IPS-11a (cell line): ENCODE data around the gene USP17L29.
"Not testable (repeated sequence)": the region's sequence is repeated elsewhere in the genome, so short reads cannot be mapped to it uniquely, and the experiment has no call there.

Experiments used
- H3K4me3 ChIP-seq: one replicate; pipeline ENCODE4 v1.5.1; 2013; ENCODE audit warnings: low read depth, low read length, control low read depth

The USP17L29 gene

GRCh38 chr4:9353338-9353737 lies at the start of gene USP17L29:
Gene USP17L29, plus strand, starts transcription at chr4:9353638. Its CDS starts 0 bp downstream, at chr4:9353638.
- H3K4me3 ChIP-seq = not testable (repeated sequence)

GRCh38 chr4:9324191-9324590 lies 29.2 kb upstream of the USP17L29 start:
- H3K4me3 ChIP-seq = not testable (repeated sequence)

- not testable (repeated sequence) for H3K4me3 ChIP-seq
Observed at GRCh38 chr4:9324865-9325264, 28.6 kb upstream of the USP17L29 start, which contains the start of gene USP17L24. Gene USP17L24, plus strand, starts transcription at chr4:9325165. Its CDS starts 0 bp downstream, at chr4:9325165.

GRCh38 chr4:9329611-9330010 lies 23.8 kb upstream of the USP17L29 start, which contains the start of gene USP17L25:
Gene USP17L25, plus strand, starts transcription at chr4:9329911. Its CDS starts 0 bp downstream, at chr4:9329911.
- H3K4me3 ChIP-seq = not testable (repeated sequence)

GRCh38 chr4:9334358-9334757 lies 19.1 kb upstream of the USP17L29 start, which contains the start of gene USP17L26:
Gene USP17L26, plus strand, starts transcription at chr4:9334658. Its CDS starts 0 bp downstream, at chr4:9334658.
- not testable (repeated sequence) for H3K4me3 ChIP-seq

GRCh38 chr4:9339103-9339502 lies 14.3 kb upstream of the USP17L29 start, which contains the start of gene USP17L5:
Gene USP17L5, plus strand, starts transcription at chr4:9339403. Its CDS starts 0 bp downstream, at chr4:9339403.
- not testable (repeated sequence) for H3K4me3 ChIP-seq

- not testable (repeated sequence) for H3K4me3 ChIP-seq
Observed at GRCh38 chr4:9343848-9344247, 9.6 kb upstream of the USP17L29 start, which contains the start of gene USP17L27. Gene USP17L27, plus strand, starts transcription at chr4:9344148. Its CDS starts 0 bp downstream, at chr4:9344148.

GRCh38 chr4:9348593-9348992 lies 4.8 kb upstream of the USP17L29 start, which contains the start of gene USP17L28:
Gene USP17L28, plus strand, starts transcription at chr4:9348893. Its CDS starts 0 bp downstream, at chr4:9348893.
- not testable (repeated sequence) for H3K4me3 ChIP-seq

GRCh38 chr4:9350866-9351265 lies 2.6 kb upstream of the USP17L29 start:
- not testable (repeated sequence) for H3K4me3 ChIP-seq

- not testable (repeated sequence) for H3K4me3 ChIP-seq
Observed at GRCh38 chr4:9362829-9363228, 9.4 kb downstream of the USP17L29 start, which contains the start of gene USP17L30. Gene USP17L30, plus strand, starts transcription at chr4:9363129. Its CDS starts 0 bp downstream, at chr4:9363129.

GRCh38 chr4:9379881-9380280 lies 26.4 kb downstream of the USP17L29 start:
- not testable (repeated sequence) for H3K4me3 ChIP-seq

- H3K4me3 ChIP-seq = not testable (repeated sequence)
Observed at GRCh38 chr4:9381012-9381534, 27.6 kb downstream of the USP17L29 start.

- no peak overlapping the region for H3K4me3 ChIP-seq
Observed at GRCh38 chr4:9384126-9384525, 30.7 kb downstream of the USP17L29 start.

GRCh38 chr4:9389001-9389400 lies 35.6 kb downstream of the USP17L29 start:
- H3K4me3 ChIP-seq = not testable (repeated sequence)
